NCI-H460 (cell line): ENCODE results near the gene INVS. TPM values are rescaled to one million over a fixed set of nuclear protein-coding genes. Genes with fewer than 3 reads are reported as not detected.
"Not testable (repeated sequence)": the region's sequence is repeated elsewhere in the genome, so short reads cannot be mapped to it uniquely, and the experiment has no call there.

Experiments used
- DNase-seq: peaks from one replicate; pipeline ENCODE4 v3.0.0-alpha.2; 2016; ENCODE audit warnings: low read depth; ENCODE audit errors: extremely low read depth
- polyA plus RNA-seq: library from polyadenylated mRNA; depleted of rRNA; stranded (reverse); fragments of >200 nt; gene quantifications from 2 replicates; pipeline ENCODE4 v1.2.3, GENCODE V29; 2014; cell fraction: nucleus; rRNA removed
- total RNA-seq: library from RNA; depleted of rRNA; stranded (reverse); fragments of >200 nt; shearing (Covaris generic); gene quantifications from 2 replicates; pipeline ENCODE4 v1.2.3, GENCODE V29; 2014; rRNA removed

INVS gene
- 25.1 and 27.2 TPM in 2 replicates for total RNA-seq
- 26.2 and 32.2 TPM in 2 replicates for polyA plus RNA-seq

GRCh38 chr9:100098887-100099721 is at the start of gene INVS, which contains the start of gene ERP44:
INVS (plus strand) TSS chr9:100099243; CDS start chr9:100104522, 5,279 bp downstream.
ERP44 (minus strand) TSS chr9:100099000; CDS start chr9:100098840, 160 bp downstream.
- DNase-seq, result peak; percentile 99

- DNase-seq, result no peak
These were observed 49.5 kb upstream of the INVS start for GRCh38 chr9:100049551-100049950.

- DNase-seq, result no peak
These were observed 46.7 kb upstream of the INVS start for GRCh38 chr9:100052375-100052774.

GRCh38 chr9:100056561-100056960 is 42.5 kb upstream of the INVS start:
- DNase-seq, result no peak

GRCh38 chr9:100057624-100058023 is 41.4 kb upstream of the INVS start:
- no peak for DNase-seq

GRCh38 chr9:100058699-100059579 is 40.1 kb upstream of the INVS start:
- no peak for DNase-seq

- DNase-seq, result not testable (repeated sequence)
These were observed 36.4 kb upstream of the INVS start for GRCh38 chr9:100062683-100063082.

GRCh38 chr9:100063185-100063584 is 35.9 kb upstream of the INVS start:
- DNase-seq, result no peak

GRCh38 chr9:100064872-100065581 is 34.0 kb upstream of the INVS start:
- DNase-seq, result peak; percentile 8

GRCh38 chr9:100066539-100066938 is 32.5 kb upstream of the INVS start:
- DNase-seq, result no peak

GRCh38 chr9:100067990-100068389 is 31.1 kb upstream of the INVS start:
- not testable (repeated sequence) for DNase-seq

- DNase-seq, result not testable (repeated sequence)
These were observed 30.0 kb upstream of the INVS start for GRCh38 chr9:100069068-100069467.

- DNase-seq, result no peak
These were observed 28.7 kb upstream of the INVS start for GRCh38 chr9:100070104-100071041.

GRCh38 chr9:100071271-100071670 is 27.8 kb upstream of the INVS start:
- DNase-seq, result no peak

- DNase-seq, result no peak
These were observed 26.2 kb upstream of the INVS start for GRCh38 chr9:100072805-100073204.

GRCh38 chr9:100074093-100074492 is 24.9 kb upstream of the INVS start:
- DNase-seq, result no peak

- DNase-seq, result no peak
These were observed 24.1 kb upstream of the INVS start for GRCh38 chr9:100074989-100075388.

- DNase-seq, result not testable (repeated sequence)
These were observed 22.8 kb upstream of the INVS start for GRCh38 chr9:100076256-100076655.

- DNase-seq, result no peak
These were observed 16.3 kb upstream of the INVS start for GRCh38 chr9:100082782-100083181.
